Islet of Langerhans (tissue), 1 donor: ENCODE data around the gene KCNA3.

Source experiments
- FAIRE-seq: peaks from one replicate; lab custom pipeline; 2011; peaks lifted over from hg19 to GRCh38; lab: Jason Lieb, UNC

KCNA3 gene

DNA sequence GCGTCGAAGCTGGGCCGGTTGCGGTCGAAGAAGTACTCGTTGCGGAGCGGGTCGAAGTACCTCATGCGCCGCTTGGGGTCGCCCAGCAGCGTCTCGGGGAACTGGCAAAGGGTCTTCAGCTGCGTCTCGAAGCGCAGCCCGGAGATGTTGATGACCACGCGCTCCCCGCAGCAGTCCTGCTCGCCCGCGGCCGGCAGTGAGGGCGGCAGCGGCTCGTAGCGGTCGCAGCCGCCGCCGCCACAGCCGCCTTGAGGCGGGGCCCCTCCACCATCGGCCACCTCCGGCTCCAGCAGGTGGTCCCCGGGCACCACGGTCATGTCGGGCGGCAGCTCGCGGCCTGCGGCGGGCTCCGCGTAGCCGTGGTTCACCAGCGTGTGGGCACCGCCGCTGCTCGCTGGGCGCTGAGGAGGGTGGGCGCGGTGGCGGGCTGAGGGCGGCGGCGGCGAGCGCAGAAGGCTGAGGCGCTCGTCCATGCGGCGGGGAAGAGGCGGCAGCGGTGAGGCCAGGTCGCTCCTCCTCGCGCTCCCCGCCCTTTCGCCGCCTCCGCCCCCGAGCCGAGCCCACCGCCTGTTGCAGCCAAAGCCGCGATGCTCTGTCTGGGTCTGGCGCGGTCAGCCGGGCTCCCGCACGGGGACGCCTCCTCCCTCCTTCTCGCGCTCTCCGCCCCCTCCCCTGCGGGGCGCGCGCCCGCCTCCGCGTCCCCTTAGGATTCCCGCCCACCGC is at the start of gene KCNA3:
Gene KCNA3 (minus strand): TSS at position 604 of the 723 bp plus-strand sequence. CDS start 131 bp downstream, at position 473.
- no peak for FAIRE-seq

- no peak for FAIRE-seq
Measured at GRCh38 chr1:110722807-110723206, 48.1 kb upstream of the KCNA3 start.

DNA sequence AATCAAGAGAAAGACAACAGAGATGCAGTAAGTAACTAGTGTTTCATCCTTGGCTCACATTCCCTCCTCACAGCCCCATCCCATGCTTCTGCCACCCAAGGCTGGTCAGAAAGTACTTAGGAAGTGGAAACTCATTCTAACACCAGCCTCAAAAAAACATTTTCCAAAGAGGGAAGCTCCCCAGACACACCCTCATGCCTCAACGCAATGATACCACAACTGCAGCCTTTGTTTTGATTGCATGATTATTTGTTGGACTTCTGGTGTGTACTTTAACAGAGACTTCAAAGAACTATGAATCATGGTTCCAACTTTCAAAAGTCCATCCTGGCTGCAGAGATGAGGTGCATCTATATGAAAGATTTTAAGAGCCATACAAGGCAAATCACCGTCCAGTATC is 45.2 kb upstream of the KCNA3 start:
- FAIRE-seq: no peak

DNA sequence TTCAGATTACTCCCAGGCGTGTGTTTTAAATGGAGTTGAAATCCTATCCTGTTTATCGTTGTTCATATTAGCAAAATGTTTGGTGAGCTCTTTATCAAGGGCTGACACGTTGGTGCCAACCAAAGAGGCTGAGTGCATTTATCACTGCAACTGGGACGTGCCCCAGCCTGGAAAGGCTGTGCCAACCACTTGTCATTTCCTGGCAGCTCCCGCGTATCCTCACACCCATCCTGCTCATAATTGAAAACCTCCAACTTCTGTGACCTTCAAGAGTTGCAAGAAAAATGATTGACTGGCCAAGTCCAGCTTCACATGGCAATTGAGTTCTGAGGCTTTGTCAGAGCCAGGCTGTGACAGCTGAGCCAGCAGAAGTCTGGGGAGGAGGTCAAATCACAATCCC is 43.7 kb upstream of the KCNA3 start:
- FAIRE-seq: no peak

DNA sequence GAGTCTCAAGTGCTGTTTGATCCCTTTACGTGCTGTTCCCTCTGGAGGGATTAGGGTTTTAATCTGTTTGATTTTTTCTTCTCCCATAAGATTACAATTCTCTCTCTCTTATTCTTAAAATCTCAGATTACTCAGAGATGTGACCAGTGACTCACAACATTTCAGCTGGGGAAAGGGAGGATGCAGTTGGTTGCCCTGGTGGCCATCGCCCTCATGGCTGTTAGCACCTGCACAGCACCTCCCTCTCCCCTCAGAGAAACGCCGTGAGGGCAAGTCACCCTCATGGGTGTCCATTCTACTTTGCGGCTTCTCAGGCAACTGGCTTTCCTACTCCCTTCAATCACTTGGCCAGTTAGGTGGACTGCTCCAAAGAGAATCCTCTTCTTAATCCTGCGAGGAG is 42.4 kb upstream of the KCNA3 start:
- FAIRE-seq: no peak

- no peak for FAIRE-seq
Measured at GRCh38 chr1:110714374-110714995, 39.7 kb upstream of the KCNA3 start.

DNA sequence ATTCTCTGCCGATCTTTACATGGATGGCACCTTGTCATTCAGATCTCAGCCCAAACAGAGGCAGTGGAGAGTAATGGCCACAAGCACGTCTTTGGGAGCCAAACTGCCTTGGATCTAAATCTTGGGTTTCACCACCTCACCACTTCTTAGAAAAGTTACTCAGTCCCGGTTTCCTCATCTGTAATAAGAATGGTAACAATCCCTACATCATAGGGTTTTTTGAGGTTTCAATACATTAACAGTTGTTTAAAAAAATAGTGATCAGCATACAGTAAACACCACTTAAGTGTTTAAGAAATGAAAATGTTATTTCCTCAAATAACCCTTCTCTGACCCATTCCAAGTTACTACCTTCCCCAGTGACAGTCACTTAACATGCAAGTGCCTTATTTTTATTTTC is 38.5 kb upstream of the KCNA3 start:
- no peak for FAIRE-seq

DNA sequence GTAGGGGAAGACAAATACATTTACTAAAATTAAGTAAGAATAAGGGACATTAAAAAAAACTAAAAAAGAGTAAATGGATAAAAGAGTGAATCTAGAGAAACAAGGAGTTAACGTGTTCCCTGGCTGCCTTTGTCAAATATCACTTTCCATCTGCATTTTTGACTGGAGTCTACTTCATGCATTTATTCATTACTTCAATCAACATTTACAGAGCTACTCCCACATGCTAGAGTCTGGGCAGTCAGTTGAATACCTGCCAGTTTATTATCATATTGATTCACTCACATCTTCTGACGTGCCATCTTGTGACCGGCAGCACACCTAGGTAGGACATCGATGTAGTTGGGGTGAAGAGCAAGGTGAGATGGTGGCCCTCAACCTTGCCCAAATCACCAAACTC is 35.6 kb upstream of the KCNA3 start:
- no peak for FAIRE-seq

GRCh38 chr1:110708974-110709440 is 34.3 kb upstream of the KCNA3 start:
- no peak for FAIRE-seq

- FAIRE-seq: no peak
Measured at GRCh38 chr1:110707232-110707631, 32.5 kb upstream of the KCNA3 start.

- no peak for FAIRE-seq
Measured at GRCh38 chr1:110706621-110707020, 31.9 kb upstream of the KCNA3 start.

DNA sequence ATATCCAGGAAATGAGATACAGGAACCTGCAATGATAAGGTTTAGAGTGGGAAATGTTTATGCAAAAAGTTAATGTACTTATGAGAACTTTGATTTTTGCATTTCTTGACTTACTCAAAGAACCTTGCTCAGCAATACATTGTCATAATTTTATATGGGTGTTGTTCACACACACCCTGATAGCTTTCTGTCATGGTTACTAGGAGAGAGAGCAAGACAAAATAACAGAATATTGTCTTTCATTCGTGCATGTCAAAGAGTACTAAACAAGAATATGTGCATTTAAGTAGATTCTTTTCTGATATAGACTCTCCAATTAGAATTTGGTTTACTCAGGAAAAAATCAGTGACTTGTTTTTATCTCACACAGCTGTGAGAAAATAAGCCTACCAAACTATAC is 27.5 kb upstream of the KCNA3 start:
- FAIRE-seq: no peak

DNA sequence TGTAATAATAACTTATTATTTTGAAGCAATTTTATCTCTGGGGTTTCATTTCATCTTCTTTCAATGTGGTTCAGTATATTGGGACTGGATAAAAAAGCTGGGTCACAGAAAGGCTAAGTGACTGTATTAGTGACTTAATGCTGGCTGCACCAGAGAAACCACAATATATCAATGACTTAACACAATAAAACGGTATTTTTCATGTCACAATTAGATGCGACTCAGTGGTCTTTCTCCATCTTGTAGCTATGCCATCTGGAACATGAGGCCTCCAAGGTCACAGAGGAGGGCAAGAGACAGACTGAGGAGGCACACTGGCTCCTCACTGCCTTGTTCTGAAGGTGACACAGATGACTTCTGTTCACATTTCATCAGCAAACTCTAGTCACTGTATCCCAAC is 26.0 kb upstream of the KCNA3 start:
- no peak for FAIRE-seq

- FAIRE-seq: no peak
Measured at GRCh38 chr1:110697606-110698005, 22.9 kb upstream of the KCNA3 start.

GRCh38 chr1:110696818-110697217 is 22.1 kb upstream of the KCNA3 start:
- no peak for FAIRE-seq

DNA sequence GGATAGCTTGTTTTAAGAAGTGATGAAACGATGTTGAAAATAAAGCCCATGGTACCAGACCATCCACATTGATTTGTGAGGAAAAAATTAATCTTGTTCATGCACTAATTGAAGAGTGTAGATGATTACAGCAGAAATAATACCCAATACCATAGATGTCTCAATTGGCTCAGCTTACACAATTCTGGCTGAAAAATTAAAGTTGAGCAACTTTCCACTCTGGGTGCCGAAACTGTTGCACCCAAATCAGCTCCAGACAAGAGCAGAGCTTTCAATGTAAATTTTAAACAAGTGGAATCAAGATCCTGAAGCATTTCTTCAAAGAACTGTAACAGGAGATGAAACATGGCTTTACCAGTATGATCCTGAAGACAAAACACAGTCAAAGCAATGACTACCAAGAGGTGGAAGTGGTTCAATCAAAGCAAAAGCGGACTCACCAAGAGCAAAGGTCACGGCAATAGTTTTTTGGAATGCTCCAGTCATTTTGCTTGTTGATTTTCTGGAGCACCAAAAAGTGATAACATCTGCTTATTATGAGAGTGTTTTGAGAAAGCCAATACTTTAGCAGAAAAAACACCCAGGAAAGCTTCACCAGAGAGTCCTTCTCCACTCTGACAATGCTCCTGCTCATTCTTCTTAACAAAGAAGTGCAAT is 16.1 kb upstream of the KCNA3 start:
- no peak for FAIRE-seq

DNA sequence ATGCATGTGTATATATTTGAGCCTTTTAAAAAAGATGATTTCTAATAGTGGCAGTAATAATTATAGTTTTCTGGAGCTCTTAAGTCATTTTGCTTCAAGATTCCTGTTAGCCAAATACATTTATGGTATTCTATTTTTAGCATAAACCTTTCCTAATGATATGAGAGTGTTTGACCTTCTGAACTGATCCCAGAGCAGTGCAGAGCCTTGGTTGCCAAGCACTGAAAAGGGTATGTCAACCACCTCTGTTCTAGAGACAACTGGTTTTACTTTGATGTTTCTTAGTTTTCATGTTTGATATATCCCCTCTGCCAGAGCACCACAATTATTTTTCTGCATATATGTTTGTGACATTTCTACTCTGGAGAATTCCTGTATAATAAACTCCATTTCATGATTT is 15.1 kb upstream of the KCNA3 start:
- peak; percentile 43 for FAIRE-seq

DNA sequence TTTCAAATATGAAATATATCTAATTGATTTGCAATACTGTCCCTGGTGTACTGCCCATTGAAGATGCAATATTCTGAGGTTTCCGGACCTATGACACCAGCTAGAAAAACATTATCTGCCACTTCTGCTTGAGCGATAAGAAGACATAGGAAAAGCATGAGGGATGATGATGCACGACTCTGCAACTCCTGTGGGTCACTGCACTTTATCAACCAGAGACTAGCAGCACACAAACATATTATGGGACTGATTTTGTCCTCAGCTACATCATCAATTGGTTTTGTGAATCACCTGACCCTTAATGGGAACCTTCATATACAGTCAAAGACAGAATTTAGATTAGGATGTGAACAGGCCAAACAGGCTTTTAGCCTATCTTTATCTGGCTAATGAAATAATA is 13.8 kb upstream of the KCNA3 start:
- FAIRE-seq: no peak

GRCh38 chr1:110687250-110687649 is 12.5 kb upstream of the KCNA3 start:
- FAIRE-seq: peak; percentile 17

GRCh38 chr1:110686188-110686587 is 11.4 kb upstream of the KCNA3 start:
- FAIRE-seq: no peak

GRCh38 chr1:110684491-110684890 is 9.8 kb upstream of the KCNA3 start:
- FAIRE-seq: no peak

DNA sequence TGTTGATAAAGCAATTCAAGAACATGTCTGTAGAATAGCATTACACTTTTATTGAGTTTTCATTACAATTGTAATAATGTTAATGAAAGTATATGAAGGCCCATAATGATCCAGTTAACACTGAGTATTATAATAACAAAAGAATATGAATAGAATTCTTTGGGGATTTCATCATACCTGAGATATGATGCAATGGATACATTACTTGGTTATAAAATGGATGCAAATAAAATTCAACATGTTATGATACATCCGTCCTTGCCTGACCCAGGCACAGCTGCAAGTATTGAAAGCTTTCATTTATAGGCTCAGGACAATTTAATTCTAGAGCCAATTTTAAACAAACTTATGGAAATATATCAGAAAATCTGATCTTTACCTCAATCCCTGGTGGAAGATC is 8.2 kb upstream of the KCNA3 start:
- FAIRE-seq: no peak

DNA sequence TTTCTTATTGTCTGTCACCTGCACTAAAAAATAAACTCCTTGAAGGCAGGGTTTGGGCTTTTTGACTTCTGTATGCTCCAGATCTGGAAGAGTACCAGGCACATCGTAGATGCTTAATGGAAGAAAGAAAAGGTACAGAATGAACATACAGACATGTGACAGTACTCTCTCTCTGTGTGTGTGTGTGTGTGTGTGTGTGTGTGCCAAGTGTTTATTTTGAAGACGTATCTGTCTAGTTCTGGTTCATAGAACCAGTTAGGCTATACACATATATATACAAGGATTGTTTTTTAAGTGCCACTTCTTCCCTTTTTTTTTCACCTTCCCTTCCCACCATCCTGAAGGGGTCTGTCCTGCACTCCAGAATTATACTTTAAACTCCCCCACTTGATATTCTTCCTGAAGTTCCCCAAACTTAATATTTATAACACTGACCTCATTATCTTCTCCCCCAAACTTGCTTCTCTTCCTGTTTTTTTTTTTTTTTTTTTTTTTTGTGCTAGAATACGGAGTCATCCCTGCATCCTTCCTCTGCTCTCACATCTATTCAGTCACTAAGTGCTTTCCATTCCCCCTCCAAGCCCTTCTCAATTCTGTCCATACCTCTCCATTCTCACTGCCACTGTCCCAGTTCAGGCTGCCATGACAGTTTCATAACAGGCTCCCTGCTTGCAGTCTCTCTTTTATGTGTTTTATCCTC is 5.4 kb upstream of the KCNA3 start:
- FAIRE-seq: no peak
